NCI-H226 (cell line): ENCODE measurements around the gene ACOT2.
"Not testable (repeated sequence)": the region's sequence is repeated elsewhere in the genome, so short reads cannot be mapped to it uniquely, and the experiment has no call there.

Source experiments
- DNase-seq: peaks from one replicate; pipeline ENCODE4 v3.0.0-alpha.2; 2015

Gene ACOT2

GRCh38 chr14:73567951-73568885, 795 bp upstream of the ACOT2 start:
- no peak for DNase-seq

GRCh38 chr14:73568886-73569184, 178 bp upstream of the ACOT2 start:
- not testable (repeated sequence) for DNase-seq

- not testable (repeated sequence) for DNase-seq
Measured at GRCh38 chr14:73570913-73571312, 1.9 kb downstream of the ACOT2 start.

GRCh38 chr14:73573034-73573433, 4.0 kb downstream of the ACOT2 start:
- DNase-seq, result not testable (repeated sequence)

- not testable (repeated sequence) for DNase-seq
Measured at GRCh38 chr14:73573740-73574139, 4.7 kb downstream of the ACOT2 start.

GRCh38 chr14:73574251-73574650, 5.2 kb downstream of the ACOT2 start:
- DNase-seq, result not testable (repeated sequence)

GRCh38 chr14:73576391-73576790, 7.4 kb downstream of the ACOT2 start:
- peak; percentile 72 for DNase-seq

- DNase-seq, result not testable (repeated sequence)
Measured at GRCh38 chr14:73577214-73577613, 8.2 kb downstream of the ACOT2 start.

- DNase-seq, result not testable (repeated sequence)
Measured at GRCh38 chr14:73582102-73582979, 13.3 kb downstream of the ACOT2 start.

GRCh38 chr14:73588695-73589094, 19.7 kb downstream of the ACOT2 start:
- no peak for DNase-seq

- no peak for DNase-seq
Measured at GRCh38 chr14:73589116-73589515, 20.1 kb downstream of the ACOT2 start.

- not testable (repeated sequence) for DNase-seq
Measured at GRCh38 chr14:73590673-73591004, 21.6 kb downstream of the ACOT2 start.

- DNase-seq, result no peak
Measured at GRCh38 chr14:73591690-73592449, 22.9 kb downstream of the ACOT2 start, which contains the start of gene ACOT4. TSS of gene ACOT4 (plus strand) at chr14:73591873. CDS start at chr14:73591960, 87 bp downstream.

GRCh38 chr14:73594491-73594890, 25.5 kb downstream of the ACOT2 start:
- DNase-seq, result no peak

GRCh38 chr14:73599499-73599898, 30.5 kb downstream of the ACOT2 start:
- DNase-seq, result no peak

GRCh38 chr14:73602994-73603393, 34.0 kb downstream of the ACOT2 start:
- no peak for DNase-seq

- DNase-seq, result no peak
Measured at GRCh38 chr14:73606271-73606670, 37.3 kb downstream of the ACOT2 start.

GRCh38 chr14:73607241-73607640, 38.2 kb downstream of the ACOT2 start:
- no peak for DNase-seq

GRCh38 chr14:73610687-73611086, 41.7 kb downstream of the ACOT2 start:
- DNase-seq, result peak; percentile 45

GRCh38 chr14:73612339-73613045, 43.5 kb downstream of the ACOT2 start, which contains the start of gene ACOT6:
TSS of gene ACOT6 (plus strand) at chr14:73612517. CDS start at chr14:73612572, 55 bp downstream.
- peak; percentile 43 for DNase-seq

- DNase-seq, result no peak
Measured at GRCh38 chr14:73613046-73613383, 44.0 kb downstream of the ACOT2 start.

- DNase-seq, result no peak
Measured at GRCh38 chr14:73613419-73613963, 44.5 kb downstream of the ACOT2 start.
